ENCODE results near the gene SIVA1.
"Not testable (repeated sequence)": the region's sequence is repeated elsewhere in the genome, so short reads cannot be mapped to it uniquely, and the experiment has no call there.

The SIVA1 gene

GRCh38 chr14:104719343-104719742, 33.6 kb upstream of the SIVA1 start:
- no peak for DNase-seq (ENCODE audit: low spot score)

- DNase-seq (ENCODE audit: low spot score): no peak
These were observed 31.2 kb upstream of the SIVA1 start for GRCh38 chr14:104721505-104722431.

- peak; percentile 64 for DNase-seq (ENCODE audit: low spot score)
These were observed 29.9 kb upstream of the SIVA1 start for GRCh38 chr14:104722938-104723650.

- peak; percentile 86 for DNase-seq (ENCODE audit: low spot score)
These were observed 29.1 kb upstream of the SIVA1 start, which contains the start of gene ADSS1 for GRCh38 chr14:104723651-104724406. Gene ADSS1, plus strand, starts transcription at chr14:104724229. Its CDS starts 42 bp downstream, at chr14:104724271.

GRCh38 chr14:104724407-104724980, 28.5 kb upstream of the SIVA1 start:
- DNase-seq (ENCODE audit: low spot score): no peak

GRCh38 chr14:104724981-104725771, 27.8 kb upstream of the SIVA1 start:
- DNase-seq (ENCODE audit: low spot score): peak; percentile 73

- DNase-seq (ENCODE audit: low spot score): no peak
These were observed 27.0 kb upstream of the SIVA1 start for GRCh38 chr14:104725772-104726548.

- no peak for DNase-seq (ENCODE audit: low spot score)
These were observed 26.1 kb upstream of the SIVA1 start for GRCh38 chr14:104726600-104727451.

GRCh38 chr14:104728631-104729030, 24.3 kb upstream of the SIVA1 start:
- no peak for DNase-seq (ENCODE audit: low spot score)

GRCh38 chr14:104729176-104729834, 23.6 kb upstream of the SIVA1 start:
- not testable (repeated sequence) for DNase-seq (ENCODE audit: low spot score)

GRCh38 chr14:104729835-104730181, 23.1 kb upstream of the SIVA1 start:
- no peak for DNase-seq (ENCODE audit: low spot score)

- no peak for DNase-seq (ENCODE audit: low spot score)
These were observed 22.5 kb upstream of the SIVA1 start for GRCh38 chr14:104730487-104730886.

- DNase-seq (ENCODE audit: low spot score): no peak
These were observed 21.3 kb upstream of the SIVA1 start for GRCh38 chr14:104731320-104732294.

- no peak for DNase-seq (ENCODE audit: low spot score)
These were observed 20.6 kb upstream of the SIVA1 start for GRCh38 chr14:104732355-104732804.

- DNase-seq (ENCODE audit: low spot score): no peak
These were observed 19.8 kb upstream of the SIVA1 start for GRCh38 chr14:104732931-104733681.

GRCh38 chr14:104734051-104734587, 18.8 kb upstream of the SIVA1 start:
- no peak for DNase-seq (ENCODE audit: low spot score)

GRCh38 chr14:104734601-104734990, 18.4 kb upstream of the SIVA1 start:
- no peak for DNase-seq (ENCODE audit: low spot score)
